SU-DHL-6 (cell line): ENCODE results near the gene SOCS3.

ENCODE experiments used
- H2AFZ ChIP-seq: fragments of 200-600 bp; sonication (generic); 2 replicates; pipeline ENCODE4 v1.6.1; 2014; ENCODE audit warnings: low read depth, mild to moderate bottlenecking, moderate library complexity, mixed read lengths, antibody characterized with exemption, low read length; ENCODE audit not compliant: severe bottlenecking
- H3F3A ChIP-seq: fragments of 200-600 bp; shearing (Covaris generic); 2 replicates; pipeline ENCODE4 v1.6.0; 2016; ENCODE audit warnings: antibody characterized with exemption, mild to moderate bottlenecking; ENCODE audit not compliant: insufficient read depth
- H3K27ac ChIP-seq: fragments of 200-600 bp; sonication (generic); 2 replicates; pipeline ENCODE4 v1.5.1; 2016; ENCODE audit warnings: low read depth, mild to moderate bottlenecking, low read length, moderate library complexity, mixed read lengths
- H3K27me3 ChIP-seq: fragments of 200-600 bp; sonication (generic), shearing (Covaris generic); 2 replicates; pipeline ENCODE4 v1.6.0; 2014; ENCODE audit warnings: mild to moderate bottlenecking, low read length
- H3K36me3 ChIP-seq: fragments of 200-600 bp; sonication (generic); 2 replicates; pipeline ENCODE4 v1.6.1; 2014; ENCODE audit warnings: mild to moderate bottlenecking, low read length, mixed read lengths
- H3K4me2 ChIP-seq: fragments of 300-600, 200-600 bp; shearing (Covaris generic), sonication (generic); 2 replicates; pipeline ENCODE4 v1.6.0; 2014; ENCODE audit warnings: low read length, low read depth, mild to moderate bottlenecking; ENCODE audit not compliant: poor library complexity, severe bottlenecking
- H3K4me3 ChIP-seq: fragments of 200-600 bp; sonication (generic); 2 replicates; pipeline ENCODE4 v1.5.1; 2014; ENCODE audit warnings: antibody characterized with exemption, low read length, mild to moderate bottlenecking, mixed read lengths; ENCODE audit not compliant: insufficient read depth, poor library complexity, severe bottlenecking
- H3K79me2 ChIP-seq: fragments of 200-600 bp; sonication (generic); 2 replicates; pipeline ENCODE4 v1.6.1; 2014; ENCODE audit warnings: mild to moderate bottlenecking, low read length, moderate library complexity; ENCODE audit not compliant: insufficient read depth
- H3K9ac ChIP-seq: fragments of 200-600 bp; sonication (generic); 2 replicates; pipeline ENCODE4 v1.7.0; 2014; ENCODE audit warnings: mild to moderate bottlenecking, low read length
- H3K9me2 ChIP-seq: fragments of 200-600 bp; sonication (generic); replicated peaks from 2 replicates; pipeline ENCODE4 v1.6.1; 2014; ENCODE audit warnings: low read length; ENCODE audit not compliant: insufficient read depth
- H3K9me3 ChIP-seq: fragments of 200-600 bp; sonication (generic); 2 replicates; pipeline ENCODE4 v1.6.1; 2014; ENCODE audit warnings: low read length, mixed read lengths; ENCODE audit not compliant: insufficient read depth
- H4K20me1 ChIP-seq: fragments of 200-600 bp; sonication (generic); 2 replicates; pipeline ENCODE4 v1.6.1; 2014; ENCODE audit warnings: low read depth, mild to moderate bottlenecking, antibody characterized with exemption, low read length, moderate library complexity, mixed read lengths
- EZH2phosphoT487 ChIP-seq: fragments of 200-600 bp; sonication (generic), shearing (Covaris generic); conservative IDR thresholded peaks from 2 replicates; pipeline ENCODE4 v1.6.1; 2018; ENCODE audit warnings: mild to moderate bottlenecking, antibody characterized with exemption, low read length, moderate library complexity, mixed read lengths
- TF ChIP-seq, protein P1 (sequence below): fragments of 200-600 bp; sonication (generic); IDR thresholded peaks from one replicate; pipeline ENCODE4 v1.5.1; 2017; ENCODE audit warnings: antibody characterized with exemption, mild to moderate bottlenecking, low read length, moderate library complexity; ENCODE audit not compliant: insufficient read depth, poor library complexity, severe bottlenecking

The SOCS3 gene

DNA sequence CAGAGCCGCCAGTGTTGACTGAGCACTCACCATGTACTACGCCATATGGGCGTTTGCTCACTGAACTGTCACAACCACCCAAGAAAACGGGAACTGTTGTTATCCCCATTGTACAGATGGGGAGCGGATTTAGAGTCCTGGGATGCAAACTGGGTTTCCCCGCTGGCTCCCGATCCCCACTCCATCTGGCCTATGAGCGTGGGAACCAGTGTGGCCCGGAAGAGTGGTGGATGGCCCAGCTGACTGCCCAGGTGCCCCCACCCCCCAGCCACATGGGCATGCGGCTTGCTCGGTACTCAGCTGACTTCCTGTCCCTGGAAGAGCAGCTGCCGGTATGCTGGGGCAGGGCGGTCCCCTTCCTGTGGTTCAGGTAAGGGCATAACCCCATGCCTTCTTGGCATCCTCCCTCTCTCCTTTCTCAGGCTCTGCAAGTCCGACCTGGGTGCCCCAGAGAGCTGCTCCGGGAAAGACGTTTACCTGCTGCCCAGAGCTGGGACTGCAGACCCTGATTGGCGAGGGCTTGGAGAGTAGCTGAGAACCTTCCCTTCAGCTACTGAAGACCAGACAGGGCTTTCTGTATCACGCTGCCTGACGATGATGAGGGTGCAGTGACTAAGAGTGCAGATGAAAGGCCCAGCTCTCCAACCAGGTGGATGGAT is 16.2 kb downstream of the SOCS3 start:
- H3K36me3 ChIP-seq, result no peaks in the 10 kb centered on the region
- H2AFZ ChIP-seq, result no peak overlapping the region
- no peaks in the 10 kb centered on the region for H3K9me2 ChIP-seq
- H3K27me3 ChIP-seq, result no peaks in the 10 kb centered on the region
- no peak overlapping the region for H3K4me3 ChIP-seq
- no peak overlapping the region for H3K9ac ChIP-seq
- peak overlapping the region; percentile 32 for H3K4me2 ChIP-seq
- no peak overlapping the region for H3K27ac ChIP-seq
- H3F3A ChIP-seq, result peaks cover 5% of the 10 kb centered on the region
- H3K9me3 ChIP-seq, result no peaks in the 10 kb centered on the region
- no peaks in the 10 kb centered on the region for H4K20me1 ChIP-seq
- TF ChIP-seq EZH2phosphoT487, result no peak
- TF ChIP-seq, protein P1, sequence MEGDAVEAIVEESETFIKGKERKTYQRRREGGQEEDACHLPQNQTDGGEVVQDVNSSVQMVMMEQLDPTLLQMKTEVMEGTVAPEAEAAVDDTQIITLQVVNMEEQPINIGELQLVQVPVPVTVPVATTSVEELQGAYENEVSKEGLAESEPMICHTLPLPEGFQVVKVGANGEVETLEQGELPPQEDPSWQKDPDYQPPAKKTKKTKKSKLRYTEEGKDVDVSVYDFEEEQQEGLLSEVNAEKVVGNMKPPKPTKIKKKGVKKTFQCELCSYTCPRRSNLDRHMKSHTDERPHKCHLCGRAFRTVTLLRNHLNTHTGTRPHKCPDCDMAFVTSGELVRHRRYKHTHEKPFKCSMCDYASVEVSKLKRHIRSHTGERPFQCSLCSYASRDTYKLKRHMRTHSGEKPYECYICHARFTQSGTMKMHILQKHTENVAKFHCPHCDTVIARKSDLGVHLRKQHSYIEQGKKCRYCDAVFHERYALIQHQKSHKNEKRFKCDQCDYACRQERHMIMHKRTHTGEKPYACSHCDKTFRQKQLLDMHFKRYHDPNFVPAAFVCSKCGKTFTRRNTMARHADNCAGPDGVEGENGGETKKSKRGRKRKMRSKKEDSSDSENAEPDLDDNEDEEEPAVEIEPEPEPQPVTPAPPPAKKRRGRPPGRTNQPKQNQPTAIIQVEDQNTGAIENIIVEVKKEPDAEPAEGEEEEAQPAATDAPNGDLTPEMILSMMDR, result no peak
- no peaks in the 10 kb centered on the region for H3K79me2 ChIP-seq

DNA sequence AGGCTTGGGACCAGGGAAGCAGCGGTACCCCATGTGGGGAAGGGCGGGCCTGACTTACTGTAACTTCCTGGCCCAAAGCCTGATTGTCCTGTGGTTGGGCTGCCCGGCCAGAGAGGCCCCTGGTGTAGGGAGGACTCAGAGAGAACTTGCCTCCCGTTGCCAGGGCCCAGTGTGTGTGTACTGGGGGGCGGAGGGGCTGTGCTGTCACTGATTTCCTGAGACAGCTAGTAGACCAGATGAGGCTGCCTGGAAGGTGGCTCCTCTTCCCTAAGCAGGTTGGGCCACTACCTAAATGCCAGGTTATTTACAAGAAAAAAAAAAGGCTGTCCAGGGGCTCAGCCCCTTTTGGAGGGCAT is 16.7 kb downstream of the SOCS3 start:
- H3F3A ChIP-seq, result peaks cover 5% of the 10 kb centered on the region
- H3K36me3 ChIP-seq, result no peaks in the 10 kb centered on the region
- peak overlapping the region; percentile 32 for H3K4me2 ChIP-seq
- no peaks in the 10 kb centered on the region for H4K20me1 ChIP-seq
- no peaks in the 10 kb centered on the region for H3K27me3 ChIP-seq
- no peaks in the 10 kb centered on the region for H3K79me2 ChIP-seq
- no peak overlapping the region for H3K4me3 ChIP-seq
- no peak overlapping the region for H2AFZ ChIP-seq
- H3K9me2 ChIP-seq, result no peaks in the 10 kb centered on the region
- no peaks in the 10 kb centered on the region for H3K9me3 ChIP-seq
- no peak overlapping the region for H3K9ac ChIP-seq
- TF ChIP-seq, protein P1, result no peak
- no peak for TF ChIP-seq EZH2phosphoT487
- H3K27ac ChIP-seq, result no peak overlapping the region

DNA sequence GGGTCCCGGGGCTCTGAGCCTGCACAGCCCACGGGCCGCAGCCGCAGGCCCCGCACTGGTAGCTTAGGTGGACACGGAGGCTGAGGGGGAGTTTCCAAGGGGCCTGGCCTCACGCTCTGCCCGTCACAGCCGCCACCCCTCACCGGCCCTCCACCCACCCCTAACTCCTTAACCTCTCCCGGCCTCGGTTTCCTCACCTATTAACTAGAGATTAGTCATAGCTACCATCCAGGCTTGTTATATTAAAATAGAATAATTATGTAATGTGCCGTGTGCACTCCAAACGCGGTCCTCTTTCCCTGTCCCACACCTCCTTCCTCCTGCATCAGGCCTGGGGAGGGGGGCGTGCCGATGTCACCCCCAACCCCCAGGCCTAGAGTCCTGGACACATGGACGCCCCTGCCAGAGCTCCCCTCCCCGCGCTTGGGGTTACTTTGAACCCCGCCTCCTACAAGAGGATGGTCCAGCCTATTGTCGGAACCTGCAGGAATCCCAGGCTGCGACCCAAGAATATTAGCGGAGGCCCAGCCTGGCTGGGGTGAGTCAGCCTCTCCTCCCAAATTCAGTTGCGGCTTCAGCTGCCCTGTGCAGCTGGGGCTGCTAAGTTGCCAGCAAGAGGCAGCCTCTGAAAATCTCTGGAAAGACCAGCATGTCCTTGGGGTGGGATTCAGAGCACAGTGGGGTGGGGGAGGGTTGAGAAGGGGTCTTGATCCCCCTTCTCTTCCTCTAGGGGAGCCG is 17.3 kb downstream of the SOCS3 start:
- Histone ChIP-seq H3F3A (peaks cover 5% of the 10 kb centered on the region), H3K9me3 (no peaks in the 10 kb centered on the region), H3K9ac (no peak overlapping the region), H3K4me2 (peak overlapping the region; percentile 32), H4K20me1 (no peaks in the 10 kb centered on the region), H3K79me2 (no peaks in the 10 kb centered on the region), H3K4me3 (no peak overlapping the region), H3K9me2 (no peaks in the 10 kb centered on the region), H3K27ac (no peak overlapping the region), H3K27me3 (no peaks in the 10 kb centered on the region), H3K36me3 (no peaks in the 10 kb centered on the region), H2AFZ (no peak overlapping the region)
- TF ChIP-seq EZH2phosphoT487, result no peak
- TF ChIP-seq, protein P1, result no peak
